Smooth muscle cell (in vitro differentiated cells): ENCODE data around the gene ADAMTSL4. TPM values are rescaled to one million over a fixed set of nuclear protein-coding genes. Genes with fewer than 3 reads are reported as not detected.

Source experiments
- DNase-seq: peaks from one replicate; lab custom pipeline; 2025; ENCODE audit not compliant: unreplicated experiment; lab: John Stamatoyannopoulos, UW
- H2AFZ ChIP-seq: fragments of 200-600 bp; sonication (generic); 2 replicates; pipeline ENCODE4 v1.6.0; 2016; ENCODE audit warnings: antibody characterized with exemption, low read depth, mild to moderate bottlenecking
- H3F3A ChIP-seq: fragments of 200-600 bp; sonication (generic); 2 replicates; pipeline ENCODE4 v1.6.0; 2017; ENCODE audit warnings: antibody characterized with exemption, low read depth
- H3K27ac ChIP-seq: fragments of 200-600 bp; sonication (generic); 2 replicates; pipeline ENCODE4 v1.5.1; 2016; ENCODE audit warnings: low read depth, mild to moderate bottlenecking
- H3K27me3 ChIP-seq: fragments of 200-600 bp; sonication (generic); 2 replicates; pipeline ENCODE4 v1.6.1; 2016; ENCODE audit warnings: low read depth, mild to moderate bottlenecking
- H3K36me3 ChIP-seq: fragments of 200-600 bp; sonication (generic); 2 replicates; pipeline ENCODE4 v1.5.1; 2016; ENCODE audit warnings: low read depth
- H3K4me1 ChIP-seq: fragments of 200-600 bp; sonication (generic); 2 replicates; pipeline ENCODE4 v1.5.1; 2016; ENCODE audit warnings: low read depth
- H3K4me2 ChIP-seq: fragments of 200-600 bp; sonication (generic); 2 replicates; pipeline ENCODE4 v1.6.0; 2016; ENCODE audit warnings: mild to moderate bottlenecking
- H3K4me3 ChIP-seq: fragments of 200-600 bp; sonication (generic); 2 replicates; pipeline ENCODE4 v1.5.1; 2016; ENCODE audit warnings: mild to moderate bottlenecking
- H3K79me2 ChIP-seq: fragments of 200-600 bp; sonication (generic); 2 replicates; pipeline ENCODE4 v1.6.0; 2016; ENCODE audit warnings: low read depth, mild to moderate bottlenecking
- H3K9ac ChIP-seq: fragments of 200-600 bp; sonication (generic); 2 replicates; pipeline ENCODE4 v1.6.0; 2016; ENCODE audit warnings: low read depth
- H3K9me3 ChIP-seq: fragments of 200-600 bp; sonication (generic); replicated peaks from 2 replicates; pipeline ENCODE4 v1.5.1; 2016; ENCODE audit warnings: low read depth
- H4K20me1 ChIP-seq: fragments of 200-600 bp; sonication (generic); 2 replicates; pipeline ENCODE4 v1.6.0; 2016; ENCODE audit warnings: low read depth
- WGBS: methylation state at CpG from one replicate; pipeline ENCODE4 v1.1.7; 2016; ENCODE audit warnings: low lambda C conversion rate; 5-methylcytosine and 5-hydroxymethylcytosine counted together
- polyA plus RNA-seq: library from polyadenylated mRNA; unstranded; fragments of >200 nt; fragmentation: Nextera tagmentation; extraction: Ambion mirVana; gene quantifications from 2 replicates; pipeline ENCODE4 v1.2.1, GENCODE V29; 2016
- total RNA-seq: library from RNA; depleted of rRNA; stranded (reverse); fragments of >200 nt; gene quantifications from 2 replicates; pipeline ENCODE4 v1.2.3, GENCODE V29; 2014
- TF ChIP-seq, protein P1 (sequence below): fragments of 200-600 bp; sonication (generic); IDR thresholded peaks from 2 replicates; pipeline ENCODE4 v1.5.1; 2017; ENCODE audit warnings: borderline replicate concordance, mild to moderate bottlenecking, antibody characterized with exemption; ENCODE audit not compliant: insufficient read depth, poor library complexity, severe bottlenecking

Gene ADAMTSL4
- total and polyA plus RNA-seq, 2 experiments from 2014 or later = 6.4 to 8.4 TPM

GRCh38 chr1:150516050-150516591 is 33.1 kb upstream of the ADAMTSL4 start:
- Histone ChIP-seq H3K27me3 (no peaks in the 10 kb centered on the region), H3K4me1 (peaks cover 8% of the 10 kb centered on the region), H4K20me1 (no peaks in the 10 kb centered on the region), H3K4me2 (peak overlapping the region; percentile 96), H3K27ac (no peak overlapping the region), H3K36me3 (no peaks in the 10 kb centered on the region), H3F3A (no peaks in the 10 kb centered on the region), H2AFZ (peak overlapping the region; percentile 72), H3K4me3 (peak overlapping the region; percentile 71), H3K79me2 (no peaks in the 10 kb centered on the region), H3K9ac (peak overlapping the region; percentile 50), H3K9me3 (no peaks in the 10 kb centered on the region)
- 9% methylated on average over 19 of the region's 19 CpGs for WGBS
- TF ChIP-seq, protein P1, sequence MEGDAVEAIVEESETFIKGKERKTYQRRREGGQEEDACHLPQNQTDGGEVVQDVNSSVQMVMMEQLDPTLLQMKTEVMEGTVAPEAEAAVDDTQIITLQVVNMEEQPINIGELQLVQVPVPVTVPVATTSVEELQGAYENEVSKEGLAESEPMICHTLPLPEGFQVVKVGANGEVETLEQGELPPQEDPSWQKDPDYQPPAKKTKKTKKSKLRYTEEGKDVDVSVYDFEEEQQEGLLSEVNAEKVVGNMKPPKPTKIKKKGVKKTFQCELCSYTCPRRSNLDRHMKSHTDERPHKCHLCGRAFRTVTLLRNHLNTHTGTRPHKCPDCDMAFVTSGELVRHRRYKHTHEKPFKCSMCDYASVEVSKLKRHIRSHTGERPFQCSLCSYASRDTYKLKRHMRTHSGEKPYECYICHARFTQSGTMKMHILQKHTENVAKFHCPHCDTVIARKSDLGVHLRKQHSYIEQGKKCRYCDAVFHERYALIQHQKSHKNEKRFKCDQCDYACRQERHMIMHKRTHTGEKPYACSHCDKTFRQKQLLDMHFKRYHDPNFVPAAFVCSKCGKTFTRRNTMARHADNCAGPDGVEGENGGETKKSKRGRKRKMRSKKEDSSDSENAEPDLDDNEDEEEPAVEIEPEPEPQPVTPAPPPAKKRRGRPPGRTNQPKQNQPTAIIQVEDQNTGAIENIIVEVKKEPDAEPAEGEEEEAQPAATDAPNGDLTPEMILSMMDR = no peak
- DNase-seq = no peak

GRCh38 chr1:150516616-150517015 is 32.6 kb upstream of the ADAMTSL4 start:
- Histone ChIP-seq H3K36me3 (no peaks in the 10 kb centered on the region), H2AFZ (no peak overlapping the region), H3F3A (no peaks in the 10 kb centered on the region)

DNA sequence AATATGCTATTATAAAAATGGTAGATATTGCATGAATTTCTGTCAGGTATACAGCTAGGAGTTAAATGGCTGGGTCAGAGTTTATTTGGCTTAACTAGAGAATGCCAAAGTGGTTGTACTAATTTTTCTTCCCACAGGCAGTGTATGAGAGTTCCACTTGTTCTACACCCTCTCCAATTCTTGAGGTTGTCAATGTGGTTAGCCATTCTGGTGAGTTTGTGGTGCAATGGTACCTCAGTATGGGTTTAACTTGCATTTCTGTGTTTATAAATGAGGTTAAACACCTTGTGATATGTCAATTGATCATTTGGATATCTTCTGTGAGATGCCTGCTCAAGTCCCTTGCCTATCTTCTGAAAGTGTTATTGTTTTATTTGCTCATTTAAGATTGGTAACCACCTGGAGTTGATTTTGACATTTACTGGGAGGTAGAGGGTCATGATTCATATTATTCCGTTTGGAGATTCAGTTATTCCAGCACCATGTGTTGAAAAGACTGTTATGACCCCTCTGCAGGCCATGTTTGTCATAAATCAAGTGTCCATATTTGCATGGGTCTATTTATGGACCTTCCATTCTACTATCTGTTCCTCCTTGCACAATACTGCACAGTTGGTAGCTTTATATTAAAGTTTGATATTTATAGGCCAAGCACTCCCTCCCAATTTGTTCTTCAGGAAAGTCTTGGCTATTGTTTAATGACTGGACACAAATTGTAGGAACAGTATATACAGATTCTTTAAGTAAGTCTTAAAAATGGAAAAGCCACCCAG is 27.8 kb upstream of the ADAMTSL4 start:
- DNase-seq = no peak
- Histone ChIP-seq H3F3A (no peaks in the 10 kb centered on the region), H3K4me1 (peaks cover 3% of the 10 kb centered on the region), H3K27ac (no peak overlapping the region), H3K4me3 (no peak overlapping the region), H3K4me2 (no peak overlapping the region), H2AFZ (no peak overlapping the region), H3K79me2 (no peaks in the 10 kb centered on the region), H3K36me3 (no peaks in the 10 kb centered on the region), H3K9me3 (no peaks in the 10 kb centered on the region), H3K9ac (no peak overlapping the region), H4K20me1 (no peaks in the 10 kb centered on the region), H3K27me3 (no peaks in the 10 kb centered on the region)
- WGBS = 68% methylated on average over 1 of the region's 1 CpG
- TF ChIP-seq, protein P1 = no peak

More at GRCh38 chr1:150516616-150517015, 32.6 kb upstream of the ADAMTSL4 start:
- no peak for DNase-seq
- TF ChIP-seq, protein P1 = no peak
- no peaks in the 10 kb centered on the region for H3K27me3 ChIP-seq
- H3K4me2 ChIP-seq = peak overlapping the region; percentile 96
- H3K4me3 ChIP-seq = peak overlapping the region; percentile 71
- H4K20me1 ChIP-seq = no peaks in the 10 kb centered on the region
- H3K9me3 ChIP-seq = no peaks in the 10 kb centered on the region
- no peak overlapping the region for H3K9ac ChIP-seq
- WGBS = 44% methylated on average over 4 of the region's 4 CpGs
- H3K27ac ChIP-seq = no peak overlapping the region
- H3K79me2 ChIP-seq = no peaks in the 10 kb centered on the region
- peaks cover 8% of the 10 kb centered on the region for H3K4me1 ChIP-seq
